HG03442 (cell line): ENCODE results near the gene ACP7.
"Not testable (repeated sequence)": the region's sequence is repeated elsewhere in the genome, so short reads cannot be mapped to it uniquely, and the experiment has no call there.

ENCODE experiments used
- ATAC-seq: cut with Tn5 transposase; IDR thresholded peaks from one replicate; pipeline ENCODE4 v1.9.1; 2021; ENCODE audit warnings: mild to moderate bottlenecking, moderate library complexity; ENCODE audit not compliant: unreplicated experiment

The ACP7 gene

GRCh38 chr19:39130337-39131254 is 46.4 kb downstream of the ACP7 start:
- ATAC-seq: no peak

GRCh38 chr19:39131255-39131755 is 47.1 kb downstream of the ACP7 start:
- ATAC-seq: no peak

- no peak for ATAC-seq
Observed at GRCh38 chr19:39132344-39132969, 48.3 kb downstream of the ACP7 start.

- no peak for ATAC-seq
Observed at GRCh38 chr19:39133431-39134270, 49.5 kb downstream of the ACP7 start.

GRCh38 chr19:39135701-39136100 is 51.5 kb downstream of the ACP7 start:
- no peak for ATAC-seq

- no peak for ATAC-seq
Observed at GRCh38 chr19:39136225-39136940, 52.2 kb downstream of the ACP7 start.

GRCh38 chr19:39137131-39137530 is 53.0 kb downstream of the ACP7 start:
- no peak for ATAC-seq

GRCh38 chr19:39138221-39139211 is 54.3 kb downstream of the ACP7 start:
- ATAC-seq: no peak

GRCh38 chr19:39139305-39139874 is 55.2 kb downstream of the ACP7 start:
- ATAC-seq: no peak

GRCh38 chr19:39139971-39140453 is 55.8 kb downstream of the ACP7 start:
- ATAC-seq: no peak

- no peak for ATAC-seq
Observed at GRCh38 chr19:39140594-39140993, 56.4 kb downstream of the ACP7 start.

- no peak for ATAC-seq
Observed at GRCh38 chr19:39141929-39142328, 57.8 kb downstream of the ACP7 start.

- ATAC-seq: no peak
Observed at GRCh38 chr19:39142630-39143029, 58.5 kb downstream of the ACP7 start.

GRCh38 chr19:39143757-39144289 is 59.7 kb downstream of the ACP7 start:
- not testable (repeated sequence) for ATAC-seq

- ATAC-seq: no peak
Observed at GRCh38 chr19:39144290-39145071, 60.3 kb downstream of the ACP7 start.

- ATAC-seq: no peak
Observed at GRCh38 chr19:39145180-39145953, 61.2 kb downstream of the ACP7 start.

GRCh38 chr19:39146091-39146490 is 61.9 kb downstream of the ACP7 start:
- no peak for ATAC-seq
